ENCODE data around the gene REV1. TPM values are rescaled to one million over a fixed set of nuclear protein-coding genes. Genes with fewer than 3 reads are reported as not detected.

REV1 gene
- total RNA-seq, 1 experiment from 2014 or later, result 38.7 TPM

DNA sequence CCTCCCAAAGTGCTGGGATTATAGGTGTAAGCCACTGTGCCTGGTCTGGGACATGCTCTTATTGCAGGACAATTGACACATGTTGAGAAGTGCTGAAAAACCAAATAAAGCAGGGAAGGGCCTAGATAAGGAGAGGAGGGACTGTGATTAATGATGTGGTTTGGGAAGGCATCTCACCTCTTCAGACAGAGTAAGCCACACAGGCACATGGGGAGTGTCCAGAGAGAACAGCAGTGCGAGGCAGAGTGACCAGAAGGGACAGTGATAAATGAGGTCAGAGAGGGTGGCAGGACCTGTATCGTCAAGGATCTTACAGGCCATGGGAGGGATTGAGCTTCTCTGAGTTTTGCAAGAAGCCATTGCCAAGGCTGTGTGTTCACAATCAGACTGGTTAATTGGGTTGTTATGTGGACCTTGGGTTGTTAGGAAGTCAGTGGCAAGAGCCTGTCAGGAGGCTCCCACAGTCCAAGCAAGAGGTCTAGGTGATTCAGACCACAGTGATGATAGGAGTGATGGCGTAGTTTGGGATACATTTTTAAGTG, 94.2 kb downstream of the REV1 start:
- DNase-seq (ENCODE audit: low spot score), result no peak
- ChIA-PET POLR2A (interaction anchor here (0.6 kb wide), 1 partner anchor 886 kb away, joined by 3 read pairs; no protein-coding TSS in a partner anchor), CTCF (no interaction called here)
- no peaks in the 10 kb centered on the region for H3K27me3 Mint-ChIP-seq (ENCODE audit: low read depth)
- no peak for TF ChIP-seq CBFB (CRISPR knock-in tag; IDR thresholded peaks at IDR 0.05; ENCODE audit: low read depth)
- peaks cover 79% of the 10 kb centered on the region for H3K36me3 Mint-ChIP-seq
- peaks cover 7% of the 10 kb centered on the region; the same call in 1 of the 2 replicates for H3K4me1 Mint-ChIP-seq
- ATAC-seq, result no peak
- no peak overlapping the region; the same call in 1 of the 2 replicates for H3K27ac Mint-ChIP-seq
- H3K4me3 Mint-ChIP-seq, result no peak overlapping the region
- no peaks in the 10 kb centered on the region for H3K9me3 Mint-ChIP-seq

DNA sequence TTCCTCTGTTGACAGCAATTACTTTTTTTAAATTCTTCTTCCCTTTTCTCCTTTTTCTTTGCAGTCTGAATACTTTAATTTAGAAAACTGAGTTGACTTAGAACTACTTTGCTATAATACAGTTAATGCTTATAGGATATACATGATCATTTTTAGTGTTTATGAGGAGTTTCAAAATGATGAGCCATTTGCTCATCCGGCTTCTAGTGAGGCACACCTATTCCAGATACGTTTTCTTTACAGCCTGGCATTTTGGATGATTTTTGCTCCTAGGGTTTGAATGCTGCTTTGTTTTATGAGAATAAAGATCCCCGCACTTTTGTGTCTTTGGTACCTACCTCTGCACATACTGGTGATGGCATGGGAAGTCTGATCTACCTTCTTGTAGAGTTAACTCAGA, 99.9 kb downstream of the REV1 start:
- no peak for ATAC-seq
- TF ChIP-seq RORB (CRISPR knock-in tag; IDR thresholded peaks at IDR 0.05), result no peak
- TF ChIP-seq, protein P1, sequence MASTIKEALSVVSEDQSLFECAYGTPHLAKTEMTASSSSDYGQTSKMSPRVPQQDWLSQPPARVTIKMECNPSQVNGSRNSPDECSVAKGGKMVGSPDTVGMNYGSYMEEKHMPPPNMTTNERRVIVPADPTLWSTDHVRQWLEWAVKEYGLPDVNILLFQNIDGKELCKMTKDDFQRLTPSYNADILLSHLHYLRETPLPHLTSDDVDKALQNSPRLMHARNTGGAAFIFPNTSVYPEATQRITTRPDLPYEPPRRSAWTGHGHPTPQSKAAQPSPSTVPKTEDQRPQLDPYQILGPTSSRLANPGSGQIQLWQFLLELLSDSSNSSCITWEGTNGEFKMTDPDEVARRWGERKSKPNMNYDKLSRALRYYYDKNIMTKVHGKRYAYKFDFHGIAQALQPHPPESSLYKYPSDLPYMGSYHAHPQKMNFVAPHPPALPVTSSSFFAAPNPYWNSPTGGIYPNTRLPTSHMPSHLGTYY (CRISPR knock-in tag; IDR thresholded peaks at IDR 0.05), result no peak
- TF ChIP-seq GABPB1 (CRISPR knock-in tag; IDR thresholded peaks at IDR 0.05), result no peak
- TF ChIP-seq, protein P2, sequence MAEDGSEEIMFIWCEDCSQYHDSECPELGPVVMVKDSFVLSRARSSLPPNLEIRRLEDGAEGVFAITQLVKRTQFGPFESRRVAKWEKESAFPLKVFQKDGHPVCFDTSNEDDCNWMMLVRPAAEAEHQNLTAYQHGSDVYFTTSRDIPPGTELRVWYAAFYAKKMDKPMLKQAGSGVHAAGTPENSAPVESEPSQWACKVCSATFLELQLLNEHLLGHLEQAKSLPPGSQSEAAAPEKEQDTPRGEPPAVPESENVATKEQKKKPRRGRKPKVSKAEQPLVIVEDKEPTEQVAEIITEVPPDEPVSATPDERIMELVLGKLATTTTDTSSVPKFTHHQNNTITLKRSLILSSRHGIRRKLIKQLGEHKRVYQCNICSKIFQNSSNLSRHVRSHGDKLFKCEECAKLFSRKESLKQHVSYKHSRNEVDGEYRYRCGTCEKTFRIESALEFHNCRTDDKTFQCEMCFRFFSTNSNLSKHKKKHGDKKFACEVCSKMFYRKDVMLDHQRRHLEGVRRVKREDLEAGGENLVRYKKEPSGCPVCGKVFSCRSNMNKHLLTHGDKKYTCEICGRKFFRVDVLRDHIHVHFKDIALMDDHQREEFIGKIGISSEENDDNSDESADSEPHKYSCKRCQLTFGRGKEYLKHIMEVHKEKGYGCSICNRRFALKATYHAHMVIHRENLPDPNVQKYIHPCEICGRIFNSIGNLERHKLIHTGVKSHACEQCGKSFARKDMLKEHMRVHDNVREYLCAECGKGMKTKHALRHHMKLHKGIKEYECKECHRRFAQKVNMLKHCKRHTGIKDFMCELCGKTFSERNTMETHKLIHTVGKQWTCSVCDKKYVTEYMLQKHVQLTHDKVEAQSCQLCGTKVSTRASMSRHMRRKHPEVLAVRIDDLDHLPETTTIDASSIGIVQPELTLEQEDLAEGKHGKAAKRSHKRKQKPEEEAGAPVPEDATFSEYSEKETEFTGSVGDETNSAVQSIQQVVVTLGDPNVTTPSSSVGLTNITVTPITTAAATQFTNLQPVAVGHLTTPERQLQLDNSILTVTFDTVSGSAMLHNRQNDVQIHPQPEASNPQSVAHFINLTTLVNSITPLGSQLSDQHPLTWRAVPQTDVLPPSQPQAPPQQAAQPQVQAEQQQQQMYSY (CRISPR knock-in tag; IDR thresholded peaks at IDR 0.05), result no peak
- TF ChIP-seq, protein P3, sequence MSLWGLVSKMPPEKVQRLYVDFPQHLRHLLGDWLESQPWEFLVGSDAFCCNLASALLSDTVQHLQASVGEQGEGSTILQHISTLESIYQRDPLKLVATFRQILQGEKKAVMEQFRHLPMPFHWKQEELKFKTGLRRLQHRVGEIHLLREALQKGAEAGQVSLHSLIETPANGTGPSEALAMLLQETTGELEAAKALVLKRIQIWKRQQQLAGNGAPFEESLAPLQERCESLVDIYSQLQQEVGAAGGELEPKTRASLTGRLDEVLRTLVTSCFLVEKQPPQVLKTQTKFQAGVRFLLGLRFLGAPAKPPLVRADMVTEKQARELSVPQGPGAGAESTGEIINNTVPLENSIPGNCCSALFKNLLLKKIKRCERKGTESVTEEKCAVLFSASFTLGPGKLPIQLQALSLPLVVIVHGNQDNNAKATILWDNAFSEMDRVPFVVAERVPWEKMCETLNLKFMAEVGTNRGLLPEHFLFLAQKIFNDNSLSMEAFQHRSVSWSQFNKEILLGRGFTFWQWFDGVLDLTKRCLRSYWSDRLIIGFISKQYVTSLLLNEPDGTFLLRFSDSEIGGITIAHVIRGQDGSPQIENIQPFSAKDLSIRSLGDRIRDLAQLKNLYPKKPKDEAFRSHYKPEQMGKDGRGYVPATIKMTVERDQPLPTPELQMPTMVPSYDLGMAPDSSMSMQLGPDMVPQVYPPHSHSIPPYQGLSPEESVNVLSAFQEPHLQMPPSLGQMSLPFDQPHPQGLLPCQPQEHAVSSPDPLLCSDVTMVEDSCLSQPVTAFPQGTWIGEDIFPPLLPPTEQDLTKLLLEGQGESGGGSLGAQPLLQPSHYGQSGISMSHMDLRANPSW (CRISPR knock-in tag; conservative IDR thresholded peaks at IDR 0.05; ENCODE audit: low read depth), result no peak
- TF ChIP-seq, protein P4, sequence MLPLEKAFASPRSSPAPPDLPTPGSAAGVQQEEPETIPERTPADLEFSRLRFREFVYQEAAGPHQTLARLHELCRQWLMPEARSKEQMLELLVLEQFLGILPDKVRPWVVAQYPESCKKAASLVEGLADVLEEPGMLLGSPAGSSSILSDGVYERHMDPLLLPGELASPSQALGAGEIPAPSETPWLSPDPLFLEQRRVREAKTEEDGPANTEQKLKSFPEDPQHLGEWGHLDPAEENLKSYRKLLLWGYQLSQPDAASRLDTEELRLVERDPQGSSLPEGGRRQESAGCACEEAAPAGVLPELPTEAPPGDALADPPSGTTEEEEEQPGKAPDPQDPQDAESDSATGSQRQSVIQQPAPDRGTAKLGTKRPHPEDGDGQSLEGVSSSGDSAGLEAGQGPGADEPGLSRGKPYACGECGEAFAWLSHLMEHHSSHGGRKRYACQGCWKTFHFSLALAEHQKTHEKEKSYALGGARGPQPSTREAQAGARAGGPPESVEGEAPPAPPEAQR (CRISPR knock-in tag; IDR thresholded peaks at IDR 0.05), result no peak
- TF ChIP-seq ZNF671 (CRISPR knock-in tag; IDR thresholded peaks at IDR 0.05), result no peak
- TF ChIP-seq, protein P5, sequence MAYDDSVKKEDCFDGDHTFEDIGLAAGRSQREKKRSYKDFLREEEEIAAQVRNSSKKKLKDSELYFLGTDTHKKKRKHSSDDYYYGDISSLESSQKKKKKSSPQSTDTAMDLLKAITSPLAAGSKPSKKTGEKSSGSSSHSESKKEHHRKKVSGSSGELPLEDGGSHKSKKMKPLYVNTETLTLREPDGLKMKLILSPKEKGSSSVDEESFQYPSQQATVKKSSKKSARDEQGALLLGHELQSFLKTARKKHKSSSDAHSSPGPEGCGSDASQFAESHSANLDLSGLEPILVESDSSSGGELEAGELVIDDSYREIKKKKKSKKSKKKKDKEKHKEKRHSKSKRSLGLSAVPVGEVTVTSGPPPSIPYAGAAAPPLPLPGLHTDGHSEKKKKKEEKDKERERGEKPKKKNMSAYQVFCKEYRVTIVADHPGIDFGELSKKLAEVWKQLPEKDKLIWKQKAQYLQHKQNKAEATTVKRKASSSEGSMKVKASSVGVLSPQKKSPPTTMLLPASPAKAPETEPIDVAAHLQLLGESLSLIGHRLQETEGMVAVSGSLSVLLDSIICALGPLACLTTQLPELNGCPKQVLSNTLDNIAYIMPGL (CRISPR knock-in tag; IDR thresholded peaks at IDR 0.05), result no peak
- TF ChIP-seq TEAD1 (CRISPR knock-in tag; IDR thresholded peaks at IDR 0.05), result no peak
- TF ChIP-seq, protein P6, sequence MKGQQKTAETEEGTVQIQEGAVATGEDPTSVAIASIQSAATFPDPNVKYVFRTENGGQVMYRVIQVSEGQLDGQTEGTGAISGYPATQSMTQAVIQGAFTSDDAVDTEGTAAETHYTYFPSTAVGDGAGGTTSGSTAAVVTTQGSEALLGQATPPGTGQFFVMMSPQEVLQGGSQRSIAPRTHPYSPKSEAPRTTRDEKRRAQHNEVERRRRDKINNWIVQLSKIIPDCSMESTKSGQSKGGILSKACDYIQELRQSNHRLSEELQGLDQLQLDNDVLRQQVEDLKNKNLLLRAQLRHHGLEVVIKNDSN (CRISPR knock-in tag; IDR thresholded peaks at IDR 0.05), result no peak
- no peak for TF ChIP-seq RELA (CRISPR knock-in tag; IDR thresholded peaks at IDR 0.05; ENCODE audit: borderline replicate concordance)
- TF ChIP-seq, protein P7, sequence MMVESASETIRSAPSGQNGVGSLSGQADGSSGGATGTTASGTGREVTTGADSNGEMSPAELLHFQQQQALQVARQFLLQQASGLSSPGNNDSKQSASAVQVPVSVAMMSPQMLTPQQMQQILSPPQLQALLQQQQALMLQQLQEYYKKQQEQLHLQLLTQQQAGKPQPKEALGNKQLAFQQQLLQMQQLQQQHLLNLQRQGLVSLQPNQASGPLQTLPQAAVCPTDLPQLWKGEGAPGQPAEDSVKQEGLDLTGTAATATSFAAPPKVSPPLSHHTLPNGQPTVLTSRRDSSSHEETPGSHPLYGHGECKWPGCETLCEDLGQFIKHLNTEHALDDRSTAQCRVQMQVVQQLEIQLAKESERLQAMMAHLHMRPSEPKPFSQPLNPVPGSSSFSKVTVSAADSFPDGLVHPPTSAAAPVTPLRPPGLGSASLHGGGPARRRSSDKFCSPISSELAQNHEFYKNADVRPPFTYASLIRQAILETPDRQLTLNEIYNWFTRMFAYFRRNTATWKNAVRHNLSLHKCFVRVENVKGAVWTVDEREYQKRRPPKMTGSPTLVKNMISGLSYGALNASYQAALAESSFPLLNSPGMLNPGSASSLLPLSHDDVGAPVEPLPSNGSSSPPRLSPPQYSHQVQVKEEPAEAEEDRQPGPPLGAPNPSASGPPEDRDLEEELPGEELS (CRISPR knock-in tag; IDR thresholded peaks at IDR 0.05), result no peak
- TF ChIP-seq GTF2I (CRISPR knock-in tag; conservative IDR thresholded peaks at IDR 0.05), result no peak
- no peak for TF ChIP-seq HMGA2 (CRISPR knock-in tag; IDR thresholded peaks at IDR 0.05)
- no peak for TF ChIP-seq FOXP1 (CRISPR knock-in tag; IDR thresholded peaks at IDR 0.05; ENCODE audit: borderline replicate concordance)
- Mint-ChIP-seq H3K4me3 (no peak overlapping the region), H3K9me3 (no peaks in the 10 kb centered on the region), H3K36me3 (peaks cover 40% of the 10 kb centered on the region), H3K4me1 (no peaks in the 10 kb centered on the region), H3K27me3 (ENCODE audit: low read depth) (no peaks in the 10 kb centered on the region), H3K27ac (no peak overlapping the region)
- CTCF ChIA-PET, result no interaction called here
- no peak for DNase-seq (ENCODE audit: low spot score)
- POLR2A ChIA-PET, result no interaction called here

Data from WTC11 (cell line).